Peyer's patch (tissue), 4 donors: ENCODE data around the gene C1QTNF2. TPM values are rescaled to one million over a fixed set of nuclear protein-coding genes. Genes with fewer than 3 reads are reported as not detected.

Experiments used
- DNase-seq, 3 donors: peaks; one replicate each; pipeline ENCODE4 v3.0.0-alpha.2; 2017 to 2019
- H3K27ac ChIP-seq, 4 donors: fragments of 200-600 bp; sonication (generic); one replicate each; pipeline ENCODE4 v1.5.1; 2016 to 2019
- H3K27me3 ChIP-seq, 2 donors: fragments of 200-600 bp; sonication (generic); one replicate each; pipeline ENCODE4 v1.5.1; 2019
- H3K36me3 ChIP-seq, 3 donors: fragments of 200-600 bp; sonication (generic); one replicate each; pipeline ENCODE4 v1.5.1; 2016 to 2019
- H3K4me1 ChIP-seq, 4 donors: fragments of 200-600 bp; sonication (generic); one replicate each; pipeline ENCODE4 v1.5.1; 2016 to 2019
- H3K4me3 ChIP-seq, 4 donors: fragments of 200-600 bp; sonication (generic); 1 replicate in 3 of 4; 2 replicates in 1 of 4; pipeline ENCODE4 v1.5.1; 2016 to 2019; ENCODE audit warnings: mild to moderate bottlenecking in 1 of 4
- H3K9me3 ChIP-seq, 4 donors: fragments of 200-600 bp; sonication (generic); one replicate each; pipeline ENCODE4 v1.5.1; 2016 to 2019; ENCODE audit warnings: mild to moderate bottlenecking in 1 of 4
- CTCF ChIP-seq, 6 experiments: fragments of 450-650 bp in 4 of 6; fragments of 200-600 bp in 2 of 6; sonication (generic) in 1 of 6; IDR thresholded peaks; one replicate each; pipeline ENCODE4 v1.5.1; 2017 to 2019; ENCODE audit warnings: antibody characterized with exemption in 6 of 6, mild to moderate bottlenecking in 3 of 6, moderate library complexity in 1 of 6
- POLR2A ChIP-seq, 2 donors: fragments of 450-650 bp; IDR thresholded peaks; one replicate each; pipeline ENCODE4 v1.5.1; 2017; ENCODE audit warnings: antibody characterized with exemption in 2 of 2, mild to moderate bottlenecking in 2 of 2, moderate library complexity in 2 of 2
- total RNA-seq, 4 donors: library from RNA; depleted of rRNA; stranded (reverse); fragments of >200 nt; gene quantifications; one replicate each; pipeline ENCODE4 v1.1.0, GENCODE V29; 2016

Gene C1QTNF2
- 1 to 10 TPM in 1 of 4 donors, under 1 TPM in 2, not detected in 1; 0.54 to 2.8 (median 0.88) TPM for total RNA-seq

- Histone ChIP-seq H3K27ac (peak within 1 kb of the TSS; percentile 3 to 71 (median 36)), H3K9me3 (no peaks in the 10 kb centered on the region), H3K4me1 (no peaks in the 10 kb centered on the region), H3K4me3 (peak within 1 kb of the TSS; percentile 33 to 68 (median 50)), H3K27me3 (no peaks in the 10 kb centered on the region), H3K36me3 (no peaks in the 10 kb centered on the region)
- peak in 2 of 3 donors; percentile 59 to 73 for DNase-seq
- TF ChIP-seq CTCF (IDR thresholded peaks at IDR 0.05), result no peak
Observed at GRCh38 chr5:160369990-160370712, at the start of gene C1QTNF2. Gene C1QTNF2 (minus strand): TSS chr5:160370626. CDS start chr5:160355011, 15,615 bp downstream.

- Histone ChIP-seq H3K4me3 (no peak overlapping the region), H3K27me3 (no peaks in the 10 kb centered on the region), H3K27ac (no peak overlapping the region), H3K9me3 (no peaks in the 10 kb centered on the region), H3K4me1 (peaks cover 0 to 36% (median 2%) of the 10 kb centered on the region in 4 donors), H3K36me3 (no peaks in the 10 kb centered on the region)
- DNase-seq, result no peak
- TF ChIP-seq POLR2A (IDR thresholded peaks at IDR 0.05), result no peak
- no peak for TF ChIP-seq CTCF (IDR thresholded peaks at IDR 0.05)
Observed at GRCh38 chr5:160420331-160420610, 49.8 kb upstream of the C1QTNF2 start.

GRCh38 chr5:160419458-160420330, 49.3 kb upstream of the C1QTNF2 start:
- peak overlapping the region; percentile 58 to 87 (median 74) for H3K4me3 ChIP-seq
- no peaks in the 10 kb centered on the region for H3K27me3 ChIP-seq
- no peaks in the 10 kb centered on the region for H3K9me3 ChIP-seq
- DNase-seq, result no peak
- peaks cover 0 to 36% (median 2%) of the 10 kb centered on the region in 4 donors for H3K4me1 ChIP-seq
- TF ChIP-seq POLR2A (IDR thresholded peaks at IDR 0.05) (no peak), CTCF (IDR thresholded peaks at IDR 0.05) (no peak)
- peaks cover 0 to 5% (median 0%) of the 10 kb centered on the region in 3 donors for H3K36me3 ChIP-seq
- H3K27ac ChIP-seq, result peak overlapping the region; percentile 78 to 88 (median 83)

GRCh38 chr5:160418561-160419457, 48.4 kb upstream of the C1QTNF2 start, which contains the start of gene SLU7:
Gene SLU7 (minus strand): TSS chr5:160419081. CDS start chr5:160415294, 3,787 bp downstream.
- peak within 1 kb of the TSS; percentile 78 to 88 (median 83) for H3K27ac ChIP-seq
- H3K9me3 ChIP-seq, result no peaks in the 10 kb centered on the region
- H3K4me3 ChIP-seq, result peak within 1 kb of the TSS; percentile 58 to 87 (median 74)
- peaks cover 0 to 14% (median 0%) of the 10 kb centered on the region in 3 donors for H3K36me3 ChIP-seq
- H3K27me3 ChIP-seq, result no peaks in the 10 kb centered on the region
- H3K4me1 ChIP-seq, result peaks cover 0 to 36% (median 2%) of the 10 kb centered on the region in 4 donors
- peak; percentile 88 to 96 (median 91) for DNase-seq
- no peak for TF ChIP-seq CTCF (IDR thresholded peaks at IDR 0.05)
- TF ChIP-seq POLR2A (IDR thresholded peaks at IDR 0.05), result peak; percentile 60 to 66
